GM18520 (cell line): ENCODE measurements around the gene FLRT3.

Experiments used
- ATAC-seq: cut with Tn5 transposase; IDR thresholded peaks from one replicate; pipeline ENCODE4 v1.9.1; 2021; ENCODE audit not compliant: unreplicated experiment

FLRT3 gene

DNA sequence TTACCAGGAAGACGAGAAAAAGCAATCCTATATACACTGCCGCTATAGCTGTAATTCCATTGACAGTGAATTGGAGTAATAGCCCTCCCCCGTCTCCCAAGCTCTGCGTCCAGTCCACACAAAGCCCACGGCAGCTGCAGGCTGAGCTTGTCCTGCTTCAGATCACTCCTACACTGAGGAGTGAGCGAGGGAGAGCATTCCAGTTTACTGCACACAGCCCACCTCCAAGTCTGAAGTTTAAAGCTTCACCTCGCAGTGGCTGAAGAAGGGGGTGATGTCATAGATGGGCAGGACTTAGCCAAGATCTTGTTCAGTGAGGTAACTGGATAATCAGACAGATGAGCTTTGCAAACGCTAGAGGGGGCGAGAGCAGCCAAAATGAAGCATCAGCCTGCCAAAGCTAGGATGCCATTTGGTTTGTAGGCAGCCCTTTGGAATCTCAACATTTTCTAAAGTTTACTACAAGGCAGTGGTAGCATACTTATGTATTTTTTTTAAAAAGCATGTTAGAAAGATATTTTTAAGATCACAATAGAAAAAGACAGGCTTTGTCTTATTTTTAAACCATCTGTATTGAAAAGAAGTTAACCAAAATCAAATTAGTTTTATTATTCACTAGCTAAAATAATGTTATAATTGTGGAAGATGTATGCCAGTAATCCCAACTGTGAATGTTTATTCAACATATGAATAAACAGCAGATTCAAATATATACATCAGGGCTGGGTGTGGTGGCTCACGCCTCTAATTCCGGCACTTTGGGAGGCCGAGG, at the start of gene FLRT3:
Gene FLRT3 (minus strand): TSS at position 213 of the 772 bp plus-strand sequence. CDS start 10,106 bp downstream, outside the sequence.
- peak; percentile 96 for ATAC-seq

- ATAC-seq: no peak
These were observed 49.3 kb upstream of the FLRT3 start for GRCh38 chr20:14386726-14387125.

GRCh38 chr20:14385176-14385740, 47.8 kb upstream of the FLRT3 start:
- ATAC-seq: no peak

DNA sequence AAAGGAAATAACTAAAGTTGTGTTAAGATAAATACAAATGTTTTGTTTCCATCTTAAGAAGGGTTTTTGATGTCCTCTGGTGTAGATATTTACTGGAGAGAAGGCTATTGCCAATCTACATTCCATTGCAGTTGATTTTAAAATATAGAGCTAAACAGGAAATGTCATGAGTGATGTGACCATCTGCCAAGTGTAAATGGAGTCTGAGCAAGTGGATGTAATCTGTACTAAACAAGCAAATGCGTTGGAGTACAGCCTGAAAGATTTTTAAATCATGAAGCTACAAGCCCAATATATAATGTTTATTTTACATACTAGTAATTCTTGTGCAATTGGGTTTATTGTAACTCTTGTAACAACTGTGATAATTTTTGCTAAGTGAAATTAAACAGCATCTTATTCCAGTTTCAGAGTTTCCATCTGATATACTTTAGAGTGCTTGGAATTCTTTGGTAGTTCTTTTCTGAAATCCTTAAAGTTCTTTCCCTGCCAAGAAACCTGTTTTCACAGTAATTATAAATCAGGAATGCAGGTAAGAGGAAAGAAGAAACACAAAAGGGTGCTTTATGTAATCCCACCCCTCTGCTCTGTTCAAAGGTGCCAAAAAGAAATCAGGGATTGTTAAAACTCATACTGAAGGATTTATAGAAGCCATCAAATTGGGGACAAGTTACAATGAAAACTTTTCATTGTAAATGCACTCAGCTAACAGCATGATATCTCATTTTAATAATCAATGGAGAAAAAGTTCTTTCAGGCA, 47.2 kb upstream of the FLRT3 start:
- ATAC-seq: no peak

- ATAC-seq: no peak
These were observed 45.9 kb upstream of the FLRT3 start for GRCh38 chr20:14383335-14383734.

- no peak for ATAC-seq
These were observed 40.9 kb upstream of the FLRT3 start for GRCh38 chr20:14378326-14378725.

DNA sequence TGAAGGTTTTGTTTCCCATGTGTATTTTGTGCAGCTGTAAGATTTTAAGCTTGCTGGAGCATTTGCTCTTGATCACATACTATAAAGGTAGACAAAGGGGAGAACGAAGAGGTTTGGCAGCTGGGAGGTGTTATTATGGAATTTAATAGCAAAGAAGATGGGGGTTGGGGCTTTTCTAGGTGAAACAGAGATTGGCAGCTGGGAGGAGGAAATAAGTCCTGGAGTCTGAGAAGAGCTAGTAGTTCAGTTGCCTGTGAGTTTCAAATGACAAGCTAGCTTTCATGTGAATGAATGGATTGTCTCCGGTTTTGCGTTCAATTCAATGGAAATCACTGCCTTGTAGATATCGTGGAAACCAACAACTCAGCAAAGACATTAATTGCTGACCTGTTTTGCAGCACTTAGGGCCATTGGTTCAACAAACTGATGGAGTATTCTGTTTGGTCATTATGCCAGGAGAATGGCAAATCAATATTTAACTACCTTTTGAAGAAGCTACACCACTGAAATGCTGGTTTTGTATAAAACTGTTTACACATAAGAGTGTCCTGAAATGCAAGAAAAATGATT, 38.1 kb upstream of the FLRT3 start:
- no peak for ATAC-seq

DNA sequence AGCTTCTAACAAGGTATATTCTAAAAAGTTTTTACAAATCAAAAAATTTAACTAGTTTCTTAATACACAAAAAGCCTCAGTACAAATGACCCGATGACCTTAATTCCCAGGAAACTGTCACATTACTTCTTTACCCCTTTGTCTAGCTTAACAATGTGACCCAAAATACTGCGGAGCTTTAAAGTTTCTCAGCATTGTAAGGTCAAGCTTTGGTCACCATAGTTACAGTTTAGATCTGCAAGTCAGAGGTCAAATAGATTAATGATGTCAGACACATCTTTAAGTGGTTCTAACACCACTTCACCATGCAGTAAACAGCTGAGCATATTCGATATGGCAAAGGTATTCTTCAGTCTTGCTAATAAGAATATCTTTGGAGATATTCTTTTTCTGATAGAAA, 36.8 kb upstream of the FLRT3 start:
- no peak for ATAC-seq

- ATAC-seq: no peak
These were observed 24.3 kb upstream of the FLRT3 start for GRCh38 chr20:14361509-14362345.

DNA sequence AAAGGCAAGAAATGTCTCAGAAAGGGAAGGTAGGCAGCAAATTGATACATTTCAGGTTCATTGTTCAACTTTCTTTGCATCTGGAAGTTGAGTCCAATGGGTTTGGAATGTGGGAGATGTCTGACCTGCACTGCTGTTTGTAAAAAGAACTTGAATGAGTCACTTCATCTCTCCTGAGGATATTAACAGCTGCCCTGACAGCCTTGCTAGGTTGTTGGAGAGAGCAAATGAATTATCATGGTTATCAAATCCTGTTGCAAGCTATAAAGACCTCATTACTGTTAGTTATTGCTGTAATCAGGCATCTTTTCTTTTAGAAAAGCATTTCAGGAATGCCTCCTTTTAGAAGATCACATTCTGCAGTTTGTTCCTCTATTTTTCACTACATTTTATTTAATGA, 23.0 kb upstream of the FLRT3 start:
- ATAC-seq: no peak

- no peak for ATAC-seq
These were observed 18.4 kb upstream of the FLRT3 start for GRCh38 chr20:14355791-14356190.

DNA sequence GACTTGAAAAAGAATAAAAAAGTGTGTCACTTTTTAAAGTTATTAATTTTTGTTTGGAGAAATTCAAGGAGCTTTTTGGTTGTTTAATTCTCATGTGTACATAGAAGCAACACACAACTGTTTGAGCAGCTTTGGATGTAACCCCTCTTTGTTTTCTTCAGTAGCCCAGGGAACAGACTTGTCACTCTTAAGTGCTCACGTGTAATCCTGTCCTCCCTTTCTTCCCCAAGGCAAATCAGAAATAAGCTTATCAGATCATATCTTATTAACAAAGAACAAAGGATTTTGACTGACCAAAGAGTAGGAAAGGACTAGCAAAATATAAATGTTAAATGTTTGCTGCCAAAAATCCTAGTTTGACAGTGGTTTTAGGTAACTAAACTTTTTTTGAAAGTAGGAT, 7.3 kb upstream of the FLRT3 start:
- ATAC-seq: no peak

- no peak for ATAC-seq
These were observed 6.2 kb upstream of the FLRT3 start for GRCh38 chr20:14343491-14344065.

- ATAC-seq: no peak
These were observed 5.5 kb upstream of the FLRT3 start for GRCh38 chr20:14342918-14343317.

- no peak for ATAC-seq
These were observed 4.4 kb upstream of the FLRT3 start for GRCh38 chr20:14341801-14342200.

GRCh38 chr20:14336686-14337085, 726 bp downstream of the FLRT3 start:
- ATAC-seq: no peak

- no peak for ATAC-seq
These were observed 2.4 kb downstream of the FLRT3 start for GRCh38 chr20:14335052-14335451.

DNA sequence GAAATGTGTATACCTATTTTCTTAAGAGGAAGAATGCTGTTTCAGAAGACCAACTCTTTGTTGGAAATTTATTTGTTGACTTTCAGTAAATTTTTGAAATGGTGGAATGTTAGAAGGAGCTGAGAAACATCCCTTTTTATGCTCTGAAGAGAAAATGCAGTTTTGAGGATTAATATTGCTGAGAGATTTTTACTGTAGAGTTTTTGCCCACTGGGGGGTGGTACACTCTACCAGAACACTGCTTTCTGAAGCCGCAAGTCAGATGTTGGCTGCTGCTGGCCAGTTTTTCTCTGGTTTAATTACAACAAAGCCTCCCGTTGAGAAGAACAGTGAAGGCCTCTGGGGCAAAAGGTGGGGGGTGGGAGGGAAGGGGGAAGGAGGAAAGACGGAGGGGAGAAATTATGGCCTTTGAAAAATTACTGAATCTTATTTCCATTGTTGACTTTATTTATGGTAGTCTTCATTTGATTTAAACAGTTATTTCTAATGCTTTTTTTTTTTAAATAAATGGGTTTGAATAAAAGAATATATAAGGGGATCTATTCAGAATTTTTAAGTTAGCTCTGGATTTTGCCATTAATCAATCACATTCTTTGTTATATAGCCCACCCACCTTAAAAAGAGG, 3.0 kb downstream of the FLRT3 start:
- no peak for ATAC-seq

DNA sequence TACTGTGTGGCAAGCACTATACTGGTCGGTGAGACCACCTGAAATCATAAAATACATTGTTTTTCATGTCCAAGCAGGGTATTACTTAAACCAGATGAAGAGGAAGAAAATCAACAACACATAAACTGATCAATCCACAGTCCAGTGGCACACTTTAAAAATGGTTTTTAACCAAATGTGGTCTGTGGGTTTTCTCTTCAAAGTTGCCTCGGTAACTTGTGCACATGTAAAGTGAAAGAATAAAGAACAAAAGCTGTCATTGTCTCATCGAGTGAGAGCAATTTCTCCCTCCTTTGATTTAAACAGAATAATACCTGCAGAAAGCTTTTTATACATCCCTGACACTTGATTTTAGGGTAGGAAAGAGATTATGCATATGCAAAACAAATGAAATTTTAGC, 3.7 kb downstream of the FLRT3 start:
- ATAC-seq: no peak

GRCh38 chr20:14332866-14333265, 4.5 kb downstream of the FLRT3 start:
- ATAC-seq: no peak
